Bronchial smooth muscle cell (primary cell): ENCODE measurements around the gene PRR36. TPM values are rescaled to one million over a fixed set of nuclear protein-coding genes. Genes with fewer than 3 reads are reported as not detected.

Experiments used
- total RNA-seq: library from RNA; depleted of rRNA; stranded (reverse); fragments of >200 nt; gene quantifications from 2 replicates; pipeline ENCODE4 v1.2.1, GENCODE V29; 2014

PRR36 gene
- total RNA-seq, result not detected in 2 replicates

DNA sequence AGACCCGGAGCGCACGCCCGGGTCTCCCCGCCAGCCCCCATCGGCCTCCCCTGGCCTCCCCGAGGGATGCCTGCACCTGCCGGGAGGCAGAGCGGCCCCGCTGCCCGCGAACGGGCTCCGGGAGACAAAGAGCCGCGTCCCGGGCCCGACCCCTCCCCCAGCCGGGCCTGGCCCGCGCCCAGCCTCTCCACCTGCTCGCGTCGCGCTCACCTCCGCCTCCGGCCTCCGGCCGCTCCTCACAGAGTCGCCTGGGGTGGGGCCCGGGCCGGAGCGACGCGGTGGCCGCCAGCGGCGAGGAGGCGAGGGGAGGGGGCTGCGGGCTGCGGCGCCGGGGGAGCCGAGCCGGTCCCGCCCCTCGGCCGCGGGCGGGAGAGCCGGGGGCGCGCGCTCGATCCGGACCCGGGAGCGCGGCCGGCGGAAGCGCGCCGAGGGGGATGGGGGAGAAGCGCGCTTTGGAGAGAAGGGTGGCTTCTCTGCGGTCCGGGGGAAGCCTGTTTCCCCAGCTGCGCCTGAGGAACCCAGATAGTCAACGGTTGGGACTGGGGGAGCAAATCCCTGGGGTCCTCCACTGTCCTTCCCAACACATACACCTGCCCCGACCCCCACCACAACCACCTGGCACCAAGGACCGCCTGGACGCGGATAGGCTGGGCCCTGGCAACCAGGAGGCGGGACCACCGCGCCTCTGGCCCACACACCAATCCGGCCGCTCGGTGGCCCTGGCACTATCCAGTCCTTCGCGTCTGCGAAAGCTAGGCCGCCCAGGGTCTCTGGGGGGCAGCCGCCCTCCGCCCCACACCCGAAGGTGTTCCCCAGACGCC is at the start of gene PRR36:
TSS of gene PRR36 (minus strand) at position 315 of the 821 bp plus-strand sequence. CDS start 701 bp downstream, outside the sequence.

DNA sequence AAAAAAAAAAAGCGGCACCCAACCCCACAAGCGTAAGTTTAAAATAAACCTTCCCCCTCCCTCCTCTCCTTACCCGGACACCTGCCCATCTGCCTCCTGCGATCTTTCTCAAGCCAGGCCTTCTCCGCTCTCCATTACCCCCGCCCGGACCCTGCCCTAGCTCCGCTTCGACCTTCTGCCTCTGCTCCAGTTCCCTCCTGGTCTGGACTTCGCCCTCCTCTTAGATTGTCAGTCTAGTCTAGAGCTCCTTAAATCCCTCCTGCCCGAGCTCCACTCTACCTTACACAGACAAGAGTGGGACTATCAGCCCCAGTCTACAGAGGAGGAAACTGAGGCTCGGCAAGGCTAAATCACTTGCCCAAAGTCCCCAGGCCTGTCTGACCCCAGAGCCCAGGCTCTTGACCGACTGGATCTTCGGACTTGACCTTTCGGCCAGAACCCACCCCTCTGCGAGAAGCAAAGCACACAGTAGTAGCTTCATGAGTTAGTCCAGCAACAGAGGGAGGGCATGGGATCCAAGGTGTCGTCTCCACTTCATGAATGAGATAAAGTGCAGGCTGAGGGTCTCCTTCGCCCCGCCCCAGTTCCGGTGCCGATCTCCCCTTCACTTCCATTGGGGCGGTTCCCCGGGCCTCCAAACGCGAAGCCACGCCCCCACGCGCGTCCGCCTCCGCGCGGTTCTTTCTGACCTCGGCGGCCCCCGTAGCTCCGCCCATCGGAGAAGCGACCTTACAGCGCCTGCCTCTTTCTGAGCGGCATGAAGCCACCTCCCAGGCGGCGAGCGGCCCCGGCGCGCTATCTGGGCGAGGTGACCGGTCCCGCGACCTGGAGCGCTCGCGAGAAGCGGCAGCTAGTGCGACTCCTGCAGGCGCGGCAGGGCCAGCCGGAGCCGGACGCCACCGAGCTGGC is 45.7 kb upstream of the PRR36 start, which contains the start of gene SNAPC2:
TSS of gene SNAPC2 (plus strand) at position 729 of the 909 bp plus-strand sequence. CDS start at position 758, 29 bp downstream.

DNA sequence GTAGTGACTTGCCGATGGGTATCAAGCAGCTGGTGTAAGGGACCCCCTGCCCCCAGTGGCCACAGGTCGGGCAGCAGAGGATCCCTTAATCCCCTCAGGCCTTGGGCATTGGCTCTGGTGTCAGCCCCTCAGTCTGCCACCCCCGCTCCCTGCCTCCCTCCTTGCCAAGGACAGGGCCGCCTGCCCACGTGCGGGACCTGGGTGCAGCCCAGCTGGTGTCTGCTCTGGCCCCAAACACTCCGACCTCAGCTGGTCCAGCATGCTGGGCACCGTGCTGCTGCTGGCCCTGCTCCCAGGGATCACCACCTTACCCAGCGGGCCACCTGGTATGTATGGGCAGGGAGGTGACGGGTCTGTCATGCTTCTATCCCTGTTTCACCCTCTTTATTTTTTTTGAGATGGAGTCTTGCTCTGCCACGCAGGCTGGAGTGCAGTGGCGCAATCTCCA is 40.4 kb upstream of the PRR36 start, which contains the start of gene TGFBR3L:
TSS of gene TGFBR3L (plus strand) at position 233 of the 448 bp plus-strand sequence.

DNA sequence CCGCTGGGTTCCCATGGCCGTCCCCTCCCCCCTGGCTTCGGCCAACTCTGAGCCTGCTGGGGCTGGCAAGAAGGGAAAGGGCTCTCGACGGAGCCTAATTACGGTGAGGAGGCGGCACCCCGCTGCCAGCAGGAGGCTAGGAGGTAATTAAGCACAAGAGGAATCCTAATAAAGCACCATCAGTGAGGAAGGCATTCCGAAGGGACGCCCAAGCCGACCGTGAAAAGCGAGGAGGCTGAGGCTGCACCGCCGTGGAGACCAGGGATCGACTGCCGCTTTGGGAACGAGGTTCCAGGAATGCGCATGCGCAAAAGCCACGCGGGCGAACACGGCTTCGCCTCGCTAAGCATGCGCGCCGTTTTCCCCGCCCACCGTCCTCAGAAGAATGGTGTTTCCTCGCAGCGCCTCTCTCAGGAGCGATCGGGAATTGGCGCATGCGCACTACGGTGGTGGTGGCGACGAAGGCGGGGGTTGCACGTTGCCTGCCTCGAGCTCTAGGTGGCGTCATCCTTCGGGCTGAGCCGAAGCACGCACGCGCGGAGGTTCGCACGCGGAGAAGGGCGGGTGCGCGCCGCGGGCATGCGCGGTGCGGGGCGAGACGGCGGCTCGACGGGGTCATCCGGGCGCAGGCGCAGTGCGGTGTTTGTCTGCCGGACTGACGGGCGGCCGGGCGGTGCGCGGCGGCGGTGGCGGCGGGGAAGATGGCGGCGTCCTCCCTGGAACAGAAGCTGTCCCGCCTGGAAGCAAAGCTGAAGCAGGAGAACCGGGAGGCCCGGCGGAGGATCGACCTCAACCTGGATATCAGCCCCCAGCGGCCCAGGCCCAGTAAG is 29.3 kb upstream of the PRR36 start, which contains the start of gene MAP2K7:
TSS of gene MAP2K7 (plus strand) at position 634 of the 830 bp plus-strand sequence. CDS start at position 702, 68 bp downstream.

GRCh38 chr19:7888145-7888825 is 14.1 kb upstream of the PRR36 start, which contains the start of gene LRRC8E:
LRRC8E (plus strand) TSS chr19:7888510; CDS start chr19:7895604, 7,094 bp downstream.

DNA sequence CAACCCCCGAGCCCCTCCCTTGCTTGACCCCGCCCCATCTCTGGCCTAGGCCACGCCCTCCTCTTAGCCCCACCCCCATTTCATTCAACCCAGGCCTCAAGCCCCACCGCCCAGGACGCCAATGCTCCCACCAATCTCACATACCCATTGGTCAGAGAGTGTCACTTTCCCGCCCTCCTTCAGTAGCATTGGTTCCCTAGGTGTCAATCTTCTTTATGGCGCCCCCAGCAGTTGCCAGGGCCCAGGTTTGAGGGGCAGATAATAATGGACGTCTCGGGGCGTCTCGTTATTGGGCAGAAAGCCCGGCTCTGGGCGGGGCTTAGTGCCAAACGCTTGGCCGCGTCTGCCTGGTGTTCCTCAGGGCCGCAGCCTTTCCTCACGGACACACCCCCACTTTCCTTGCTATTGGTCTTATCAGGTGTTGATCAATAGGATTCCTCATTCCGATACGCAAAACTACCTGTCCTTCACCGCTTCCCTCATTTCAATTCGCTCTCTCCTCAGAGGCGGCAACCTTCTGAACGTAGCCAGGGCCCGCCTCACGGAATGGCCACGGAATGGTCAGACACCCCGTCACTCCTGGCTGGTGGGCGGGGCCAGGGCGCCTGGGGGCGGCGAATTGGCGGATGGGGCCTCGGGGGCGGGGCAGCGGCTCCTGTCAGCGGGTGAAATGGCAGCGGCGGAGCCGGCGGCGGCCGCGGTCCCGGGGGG is 44.5 kb downstream of the PRR36 start, which contains the start of gene EVI5L:
TSS of gene EVI5L (plus strand) at position 658 of the 711 bp plus-strand sequence. CDS start 16,325 bp downstream, outside the sequence.

Other genes starting within 250 kb of the PRR36 start
- 28.1 and 37.0 TPM in 2 replicates for gene XAB2, start 244.8 kb downstream of the PRR36 start, total RNA-seq
- 43.5 and 58.2 TPM in 2 replicates for gene PET100, start 244.6 kb downstream of the PRR36 start, total RNA-seq
- not detected in 2 replicates for gene PCP2, start 240.7 kb downstream of the PRR36 start, total RNA-seq
- 0.94 and 16.7 TPM in 2 replicates for gene STXBP2, start 237.3 kb downstream of the PRR36 start, total RNA-seq
- gene RETN, start 205.3 kb downstream of the PRR36 start, total RNA-seq, result not detected in 2 replicates
- not detected in 2 replicates for gene MCEMP1, start 197.3 kb downstream of the PRR36 start, total RNA-seq
- gene TRAPPC5, start 193.6 kb downstream of the PRR36 start, total RNA-seq, result 118 and 218 TPM in 2 replicates
- gene FCER2, start 172.3 kb downstream of the PRR36 start, total RNA-seq, result not detected in 2 replicates
- gene CLEC4G, start 142.3 kb downstream of the PRR36 start, total RNA-seq, result not detected in 2 replicates
- not detected in 2 replicates for gene CD209, start 126.9 kb downstream of the PRR36 start, total RNA-seq
- not detected in 2 replicates for gene CLEC4M, start 111.1 kb downstream of the PRR36 start, total RNA-seq
- gene EVI5L, start 44.2 kb downstream of the PRR36 start, total RNA-seq, result 13.4 and 18.3 TPM in 2 replicates
- 4.2 and 5.8 TPM in 2 replicates for gene LRRC8E, start 14.1 kb upstream of the PRR36 start, total RNA-seq
- gene MAP2K7, start 29.5 kb upstream of the PRR36 start, total RNA-seq, result 7.6 and 10.7 TPM in 2 replicates
- gene TGFBR3L, start 40.4 kb upstream of the PRR36 start, total RNA-seq, result 1.2 and 1.7 TPM in 2 replicates
- 10.4 and 17.7 TPM in 2 replicates for gene SNAPC2, start 45.9 kb upstream of the PRR36 start, total RNA-seq
- gene CTXN1, start 51.7 kb upstream of the PRR36 start, total RNA-seq, result 0.26 and 0.63 TPM in 2 replicates
- 42.4 and 62.0 TPM in 2 replicates for gene TIMM44, start 69.3 kb upstream of the PRR36 start, total RNA-seq
- gene ELAVL1, start 131.3 kb upstream of the PRR36 start, total RNA-seq, result 10.2 and 28.5 TPM in 2 replicates
- gene CCL25, start 178.4 kb upstream of the PRR36 start, total RNA-seq, result 0.16 TPM in 1 of 2 replicates, not detected in the other